ENCODE data around the gene TNFRSF1A. TPM values are rescaled to one million over a fixed set of nuclear protein-coding genes. Genes with fewer than 3 reads are reported as not detected.

Gene TNFRSF1A
- total and polyA plus RNA-seq, 2 of the 13 experiments (the other 11 are each of a cell fraction or from before 2014, with no cell fraction given) = 41.5 to 61.2 TPM

DNA sequence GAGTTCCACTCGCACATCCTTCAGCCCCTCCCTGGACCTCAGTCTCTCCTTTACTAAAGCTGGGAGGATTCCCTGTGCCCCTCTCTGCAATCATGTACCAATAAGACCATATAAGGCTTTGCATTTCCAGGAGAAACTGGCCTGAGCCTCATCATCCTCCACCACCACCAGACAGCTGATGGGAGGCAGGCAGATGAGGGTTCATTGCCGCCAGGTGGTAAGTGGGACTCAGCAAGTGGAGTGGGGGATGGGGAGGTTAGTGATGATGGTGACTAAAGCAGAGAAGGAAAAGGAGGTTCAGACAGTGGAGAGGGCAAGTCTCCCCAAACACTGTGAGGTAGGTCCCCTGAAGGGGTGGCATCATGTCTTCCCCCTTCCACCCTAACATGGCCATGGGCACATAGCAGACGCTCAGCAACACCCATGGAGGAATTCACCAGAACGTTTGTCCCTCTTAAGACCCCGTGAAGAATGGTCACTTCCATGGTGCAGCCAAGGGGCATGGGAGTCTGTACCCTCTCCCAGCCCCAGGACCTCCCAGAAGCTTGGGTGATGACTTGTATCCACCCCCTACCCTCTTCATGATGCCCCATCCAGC lies 4.5 kb upstream of the TNFRSF1A start:
- ATAC-seq (no peak), FAIRE-seq (no peak), DNase-seq (ENCODE audit: low spot score) (no peak)
- in situ Hi-C loops (cut with HindIII; ENCODE audit: extremely low pct_ligation_motif_present, low pct_unique_long_range_greater_than_20kb) = no loop called here
- H3K27me3 ChIP-seq (ENCODE audit: control insufficient read depth in 1 of 2, insufficient read depth in 2 of 2, low read length in 2 of 2) = no peaks in the 10 kb centered on the region; a peak in 1 of 5 replicates
- H3K27ac ChIP-seq (ENCODE audit: extremely low read length, insufficient read depth, low read length) = no peak overlapping the region
- peaks cover 12% of the 10 kb centered on the region for H3K79me2 ChIP-seq (ENCODE audit: insufficient read depth, low read length)
- no peak overlapping the region for H3K9ac ChIP-seq (ENCODE audit: insufficient read depth, low read depth, low read length)
- H3K4me2 ChIP-seq (ENCODE audit: low read depth, low read length) = no peak overlapping the region
- no peak overlapping the region for H2AFZ ChIP-seq (ENCODE audit: low read length)
- ChIA-PET POLR2A (interaction anchor here (1.2 to 3.9 kb wide), 5 partner anchors 10 to 37 kb away, joined by 3 to 74 read pairs (median 8); partner anchors contain the start of gene LTBR), CTCF (ENCODE audit: low intra/inter-chr PET ratio, low total read pairs) (no interaction called here)
- BruUV-seq (replicated peaks) = no TSS peak
- no peaks in the 10 kb centered on the region for H3K9me3 ChIP-seq (ENCODE audit: low read length)
- TF ChIP-seq NPAS2 (CRISPR knock-in tag; IDR thresholded peaks at IDR 0.05; ENCODE audit: borderline replicate concordance) (no peak), SRF (IDR thresholded peaks at IDR 0.05; ENCODE audit: low read depth, low read length) (peak; percentile 11; the same call in 1 of the 2 replicates), ZNF180 (CRISPR knock-in tag; IDR thresholded peaks at IDR 0.05; ENCODE audit: borderline replicate concordance, low read depth) (no peak)
- WGBS (ENCODE audit: low lambda C conversion rate) = 88% methylated on average over 5 of the region's 5 CpGs
- no peak overlapping the region for H3K4me3 ChIP-seq (replicated peaks in 1 of 3; ENCODE audit: insufficient read depth in 1 of 3, low read depth in 2 of 3, low read length in 3 of 3)
- peaks cover 60% of the 10 kb centered on the region for H3K4me1 ChIP-seq (ENCODE audit: insufficient read depth, low read length)
- H3K36me3 ChIP-seq (replicated peaks in 1 of 2; ENCODE audit: control insufficient read depth in 1 of 2, insufficient read depth in 2 of 2, low read length in 2 of 2) = no peaks in the 10 kb centered on the region
- intact Hi-C loops (cut with micrococcal nuclease; ENCODE audit: unreplicated experiment) = loop anchor here (10.0 kb wide), 1 partner anchor 188 kb away; the partner anchor contains the start of gene GAPDH
- no peaks in the 10 kb centered on the region for H4K20me1 ChIP-seq (ENCODE audit: insufficient read depth, low read length)

DNA sequence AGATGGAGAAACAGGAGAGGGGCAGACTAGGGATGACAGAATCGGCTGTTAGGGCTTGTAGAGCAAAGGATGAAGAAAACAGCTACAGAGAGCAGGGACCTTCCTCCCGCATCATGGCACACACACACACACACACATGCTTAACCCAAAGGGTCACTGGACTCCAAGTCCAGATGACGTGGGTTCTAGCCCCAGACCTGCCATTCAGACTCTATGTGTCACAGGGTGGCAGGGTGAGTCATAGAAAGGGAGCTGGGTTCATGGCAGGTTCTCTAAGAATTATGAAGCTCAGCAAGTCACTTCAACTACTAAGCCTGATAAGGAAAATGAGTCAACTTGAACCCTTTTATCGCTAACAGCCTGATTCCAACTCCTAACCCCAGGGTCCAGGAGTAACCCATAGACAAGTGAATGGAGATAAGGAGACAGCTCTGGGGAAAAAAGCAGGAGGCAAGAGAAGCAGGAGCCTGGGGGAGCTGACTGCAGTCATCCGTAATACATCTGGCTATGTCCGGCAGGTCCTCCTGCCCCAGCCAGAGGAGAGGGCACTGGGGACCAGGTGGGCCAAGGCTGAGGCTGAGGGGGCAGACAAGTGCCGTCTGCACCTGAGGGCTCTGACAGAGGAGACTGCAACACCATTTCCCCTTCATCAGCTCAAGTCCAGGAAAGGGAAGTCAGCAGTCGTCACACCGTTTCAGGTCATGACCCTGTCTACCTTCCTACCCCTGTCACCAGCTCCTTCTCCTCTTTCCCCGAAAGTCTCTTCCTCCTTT lies 3.6 kb upstream of the TNFRSF1A start:
- H3K4me1 ChIP-seq (ENCODE audit: insufficient read depth, low read length) = peaks cover 60% of the 10 kb centered on the region
- no peak overlapping the region for H3K4me2 ChIP-seq (ENCODE audit: low read depth, low read length)
- peak overlapping the region; percentile 17; the same call in 1 of the 2 replicates for H3K9ac ChIP-seq (ENCODE audit: insufficient read depth, low read depth, low read length)
- H3K9me3 ChIP-seq (ENCODE audit: low read length) = no peaks in the 10 kb centered on the region
- H4K20me1 ChIP-seq (ENCODE audit: insufficient read depth, low read length) = no peaks in the 10 kb centered on the region
- ChIA-PET POLR2A (interaction anchor here (0.6 to 3.9 kb wide), 10 partner anchors 9 to 40 kb away, joined by 3 to 74 read pairs (median 4); partner anchors contain the start of genes LTBR and PLEKHG6), CTCF (ENCODE audit: low intra/inter-chr PET ratio, low total read pairs) (no interaction called here)
- ATAC-seq (peak; percentile 6; the same call in 1 of the 3 replicates), DNase-seq (ENCODE audit: low spot score) (peak; percentile 84), FAIRE-seq (no peak)
- in situ Hi-C loops (cut with HindIII; ENCODE audit: extremely low pct_ligation_motif_present, low pct_unique_long_range_greater_than_20kb) = no loop called here
- H3K27ac ChIP-seq (ENCODE audit: extremely low read length, insufficient read depth, low read length) = no peak overlapping the region
- H3K27me3 ChIP-seq (ENCODE audit: control insufficient read depth in 1 of 2, insufficient read depth in 2 of 2, low read length in 2 of 2) = no peaks in the 10 kb centered on the region; a peak in 1 of 5 replicates
- H3K4me3 ChIP-seq (replicated peaks in 1 of 3; ENCODE audit: insufficient read depth in 1 of 3, low read depth in 2 of 3, low read length in 3 of 3) = no peak overlapping the region
- peaks cover 20% of the 10 kb centered on the region for H3K79me2 ChIP-seq (ENCODE audit: insufficient read depth, low read length)
- no peaks in the 10 kb centered on the region for H3K36me3 ChIP-seq (replicated peaks in 1 of 2; ENCODE audit: control insufficient read depth in 1 of 2, insufficient read depth in 2 of 2, low read length in 2 of 2)
- no peak overlapping the region for H2AFZ ChIP-seq (ENCODE audit: low read length)
- BruUV-seq (replicated peaks) = no TSS peak
- WGBS (ENCODE audit: low lambda C conversion rate) = 56% methylated on average over 9 of the region's 10 CpGs
- intact Hi-C loops (cut with micrococcal nuclease; ENCODE audit: unreplicated experiment) = loop anchor here (10.0 kb wide), 1 partner anchor 189 kb away; the partner anchor contains the start of gene GAPDH
- peak; percentile 26; the same call in 1 of the 2 replicates for TF ChIP-seq BHLHE40 (IDR thresholded peaks at IDR 0.05; ENCODE audit: low read length)
- no peak for TF ChIP-seq HNRNPUL1 (IDR thresholded peaks at IDR 0.05; ENCODE audit: low read depth, low read length)
- TF ChIP-seq ZNF883 (CRISPR knock-in tag; IDR thresholded peaks at IDR 0.05; ENCODE audit: not compliant biosample characterization) = no peak
- TF ChIP-seq ZMAT3 (CRISPR knock-in tag; conservative IDR thresholded peaks at IDR 0.05) = no peak
- no peak for TF ChIP-seq MED8 (CRISPR knock-in tag; IDR thresholded peaks at IDR 0.05; ENCODE audit: insufficient replicate concordance)
- TF ChIP-seq, protein P1, sequence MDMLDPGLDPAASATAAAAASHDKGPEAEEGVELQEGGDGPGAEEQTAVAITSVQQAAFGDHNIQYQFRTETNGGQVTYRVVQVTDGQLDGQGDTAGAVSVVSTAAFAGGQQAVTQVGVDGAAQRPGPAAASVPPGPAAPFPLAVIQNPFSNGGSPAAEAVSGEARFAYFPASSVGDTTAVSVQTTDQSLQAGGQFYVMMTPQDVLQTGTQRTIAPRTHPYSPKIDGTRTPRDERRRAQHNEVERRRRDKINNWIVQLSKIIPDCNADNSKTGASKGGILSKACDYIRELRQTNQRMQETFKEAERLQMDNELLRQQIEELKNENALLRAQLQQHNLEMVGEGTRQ (IDR thresholded peaks at IDR 0.05; ENCODE audit: low read depth, low read length) = no peak
- TF ChIP-seq, protein P1 (CRISPR knock-in tag; IDR thresholded peaks at IDR 0.05; ENCODE audit: borderline replicate concordance) = no peak
- TF ChIP-seq SOX13 (IDR thresholded peaks at IDR 0.05) = no peak
- no peak for TF ChIP-seq SOX13 (CRISPR knock-in tag; conservative IDR thresholded peaks at IDR 0.05 in 1 of 2, IDR thresholded peaks at IDR 0.05 in 1 of 2)
- no peak for TF ChIP-seq HNF4A (CRISPR knock-in tag; IDR thresholded peaks at IDR 0.05)
- TF ChIP-seq ZFP82 (CRISPR knock-in tag; IDR thresholded peaks at IDR 0.05; ENCODE audit: borderline replicate concordance) = no peak
- TF ChIP-seq NFKBIZ (CRISPR knock-in tag; IDR thresholded peaks at IDR 0.05) = no peak
